GM19455 (cell line): Measurements from ENCODE around the gene ZFC3H1.
"Not testable (repeated sequence)": the region's sequence is repeated elsewhere in the genome, so short reads cannot be mapped to it uniquely, and the experiment has no call there.

Experiments used
- ATAC-seq: cut with Tn5 transposase; IDR thresholded peaks from one replicate; pipeline ENCODE4 v1.9.1; 2021; ENCODE audit not compliant: unreplicated experiment

Gene ZFC3H1

DNA sequence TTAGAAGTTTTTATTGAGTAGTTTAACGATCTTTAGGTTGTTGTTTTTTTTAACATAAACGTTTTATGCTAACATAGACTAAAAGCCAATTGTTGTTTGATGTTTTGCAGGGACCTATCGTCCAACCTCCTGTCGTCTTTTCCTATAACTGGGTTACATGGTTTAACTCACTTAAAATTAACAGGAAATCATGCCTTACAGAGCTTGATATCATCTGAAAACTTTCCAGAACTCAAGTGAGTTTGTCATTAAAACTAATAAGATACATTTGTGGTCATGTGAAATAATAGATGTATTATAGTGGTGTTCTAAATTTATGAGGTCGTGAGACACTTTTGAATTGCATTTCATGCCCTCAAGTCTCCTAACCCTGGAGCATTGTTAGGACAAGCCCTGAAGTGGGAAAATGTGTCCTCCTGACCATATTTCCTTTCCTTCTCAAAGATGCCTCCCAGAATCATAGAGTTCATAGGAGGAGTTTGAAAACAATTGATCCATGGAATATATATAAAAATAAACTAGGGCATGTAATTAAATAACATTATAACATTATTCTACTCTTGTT, 84.9 kb downstream of the ZFC3H1 start:
- no peak for ATAC-seq

DNA sequence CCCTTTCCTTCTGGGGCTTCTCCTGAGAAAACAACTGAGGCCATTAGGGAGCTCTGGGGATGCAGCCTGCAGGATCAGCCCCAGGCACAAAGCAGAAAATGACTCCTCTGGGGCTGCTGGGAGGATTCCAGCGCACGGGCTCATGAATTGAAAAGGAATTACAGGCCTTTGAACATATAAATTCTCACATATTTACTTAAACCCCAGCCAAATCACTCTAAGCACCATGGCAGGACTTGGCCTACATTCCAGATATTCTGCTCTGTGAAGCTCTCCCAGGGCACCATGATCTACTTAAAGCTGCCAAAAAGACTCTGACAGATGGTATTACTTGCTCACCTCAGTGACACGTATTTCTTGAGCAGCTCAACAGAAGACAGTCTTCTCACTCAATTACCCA, 87.2 kb downstream of the ZFC3H1 start:
- no peak for ATAC-seq

DNA sequence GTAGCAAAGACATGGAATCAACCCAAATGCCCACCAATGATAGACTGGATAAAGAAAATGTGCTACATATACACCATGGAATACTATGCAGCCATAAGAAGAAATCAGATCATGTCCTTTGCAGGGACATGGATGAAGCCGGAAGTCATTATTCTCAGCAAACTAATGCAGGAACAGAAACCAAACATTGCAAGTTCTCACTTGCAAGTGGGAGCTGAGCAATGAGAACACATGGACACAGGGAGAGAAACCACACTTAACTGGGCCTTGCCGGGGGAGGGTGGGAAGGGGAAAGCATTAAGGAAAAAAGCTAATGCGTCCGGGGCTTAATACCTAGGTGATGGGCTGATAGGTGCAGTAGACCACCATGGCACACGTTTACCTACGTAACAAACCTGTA, 93.8 kb downstream of the ZFC3H1 start:
- not testable (repeated sequence) for ATAC-seq

DNA sequence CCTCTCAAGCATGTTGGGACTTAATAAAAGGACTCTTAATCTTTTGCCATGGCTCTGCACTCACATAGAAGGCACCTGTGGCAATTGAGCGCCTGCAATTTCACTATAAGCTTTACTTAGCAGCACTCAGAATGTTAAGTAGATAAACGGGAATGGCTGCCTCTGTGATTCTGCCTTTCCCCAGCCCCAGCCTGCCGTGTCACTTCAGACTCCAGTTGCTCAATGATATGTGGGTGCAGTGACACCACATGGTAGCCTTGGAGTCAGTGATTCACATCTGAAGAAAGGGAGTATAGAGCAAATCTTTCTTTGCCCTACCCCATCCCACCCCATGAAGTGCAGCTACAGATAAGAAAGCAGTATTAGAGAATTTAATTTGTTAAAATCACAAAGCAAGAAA, 96.1 kb downstream of the ZFC3H1 start:
- ATAC-seq: no peak

DNA sequence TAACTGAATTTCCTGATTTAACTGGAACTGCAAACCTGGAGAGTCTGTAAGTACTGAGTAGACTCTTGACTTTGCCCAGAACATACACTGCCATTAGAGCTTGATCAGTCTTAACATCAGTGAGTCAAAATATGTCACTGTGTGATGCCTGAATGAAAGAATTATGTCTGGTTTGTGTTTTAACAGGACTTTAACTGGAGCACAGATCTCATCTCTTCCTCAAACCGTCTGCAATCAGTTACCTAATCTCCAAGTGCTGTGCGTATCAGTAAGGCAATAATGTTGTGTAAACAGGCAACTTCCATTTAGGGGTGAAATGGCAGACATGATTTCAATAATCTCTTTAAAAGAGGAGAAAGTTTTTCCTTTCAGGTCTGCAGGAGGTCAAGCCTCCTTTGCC, 97.0 kb downstream of the ZFC3H1 start:
- no peak for ATAC-seq

DNA sequence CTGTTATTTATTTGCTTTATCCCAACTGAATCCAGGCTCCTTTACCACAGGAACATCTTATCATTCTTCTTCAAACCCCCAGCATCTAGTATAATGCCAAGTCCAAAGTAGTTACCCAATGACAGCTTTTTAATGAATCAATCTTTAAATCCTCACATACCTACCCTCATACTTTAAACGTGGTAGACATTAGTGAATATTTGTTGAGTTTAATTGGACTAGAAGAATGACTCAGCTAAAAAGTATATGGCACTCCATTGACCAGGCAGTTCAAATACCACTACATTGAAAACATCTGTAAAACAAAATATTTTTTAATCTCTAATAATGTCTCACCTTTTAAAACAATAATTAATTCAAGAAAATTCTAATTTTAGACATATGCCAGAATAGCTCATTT, 98.1 kb downstream of the ZFC3H1 start:
- ATAC-seq: no peak

DNA sequence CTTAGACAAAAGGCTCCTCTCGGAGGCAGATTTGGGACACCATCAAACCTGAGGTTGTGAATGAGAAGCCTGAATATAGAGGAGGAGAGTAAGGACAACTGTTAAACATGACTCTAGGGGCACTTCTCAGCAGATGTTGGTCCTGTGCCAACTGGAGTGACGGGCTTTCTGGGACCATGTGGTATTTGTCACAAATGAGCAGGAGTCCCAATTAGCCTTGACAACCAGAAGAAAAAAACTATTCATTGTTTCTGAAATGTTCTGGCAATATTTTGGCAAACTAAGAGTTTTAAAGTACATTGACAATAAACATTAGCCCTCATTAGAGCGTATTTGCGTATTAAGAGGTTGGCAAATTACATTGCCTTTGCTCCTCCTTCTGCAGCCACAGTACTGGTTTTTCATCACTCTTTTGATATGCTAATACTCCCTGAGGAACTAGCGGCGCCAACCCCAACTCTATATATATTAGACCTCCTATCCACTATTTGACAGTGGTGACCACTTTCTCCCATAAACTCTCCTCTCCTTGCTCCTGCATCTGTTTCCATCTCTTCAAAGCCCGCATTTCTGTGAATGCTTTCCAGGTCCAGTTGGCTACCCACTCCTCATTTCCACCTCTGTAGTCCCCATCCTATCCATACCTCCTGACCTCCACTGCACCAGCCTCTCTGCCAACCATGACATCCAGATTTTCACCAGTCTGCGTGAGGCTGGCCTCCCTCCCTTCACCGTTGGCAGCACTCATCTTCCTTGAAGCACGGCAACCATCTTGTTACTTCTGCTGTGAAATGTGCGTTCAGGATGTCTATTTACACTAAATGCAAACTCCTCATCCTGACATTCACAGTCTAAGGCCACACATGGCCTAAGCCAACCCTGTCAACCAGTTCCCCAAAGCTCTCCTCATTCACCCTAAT, 100.7 kb downstream of the ZFC3H1 start:
- ATAC-seq: no peak
